ENCODE results near the gene MUC4.
A peak's percentile ranks its signal among the peaks of the same experiment; 100 is the strongest.

MUC4 gene

GRCh38 chr3:195811756-195812155 is at the start of gene MUC4:
MUC4 (minus strand) TSS chr3:195811929; CDS start chr3:195811817, 112 bp downstream.
- DNase-seq: no peak

- DNase-seq: no peak
Measured at GRCh38 chr3:195860456-195860855, 48.7 kb upstream of the MUC4 start.

GRCh38 chr3:195859846-195860411 is 48.2 kb upstream of the MUC4 start:
- no peak for DNase-seq

GRCh38 chr3:195859061-195859845 is 47.5 kb upstream of the MUC4 start:
- peak; percentile 65 to 78 for DNase-seq

GRCh38 chr3:195856410-195857084 is 44.8 kb upstream of the MUC4 start:
- no peak for DNase-seq

GRCh38 chr3:195855471-195856409 is 44.0 kb upstream of the MUC4 start:
- no peak for DNase-seq

GRCh38 chr3:195854628-195855294 is 43.0 kb upstream of the MUC4 start:
- DNase-seq: no peak

GRCh38 chr3:195853996-195854395 is 42.3 kb upstream of the MUC4 start:
- no peak for DNase-seq

- DNase-seq: no peak
Measured at GRCh38 chr3:195853036-195853435, 41.3 kb upstream of the MUC4 start.

- peak; percentile 88 to 93 for DNase-seq
Measured at GRCh38 chr3:195850857-195851543, 39.3 kb upstream of the MUC4 start.

- no peak for DNase-seq
Measured at GRCh38 chr3:195849322-195850074, 37.8 kb upstream of the MUC4 start.

- no peak for DNase-seq
Measured at GRCh38 chr3:195847055-195847950, 35.6 kb upstream of the MUC4 start.

- no peak for DNase-seq
Measured at GRCh38 chr3:195845483-195845882, 33.8 kb upstream of the MUC4 start.

- no peak for DNase-seq
Measured at GRCh38 chr3:195844671-195845218, 33.0 kb upstream of the MUC4 start.

GRCh38 chr3:195839260-195840010 is 27.7 kb upstream of the MUC4 start:
- no peak for DNase-seq

GRCh38 chr3:195838714-195839113 is 27.0 kb upstream of the MUC4 start:
- DNase-seq: no peak

- no peak for DNase-seq
Measured at GRCh38 chr3:195836476-195837135, 24.9 kb upstream of the MUC4 start.

- DNase-seq: no peak
Measured at GRCh38 chr3:195835791-195836190, 24.1 kb upstream of the MUC4 start.

All from CD4-positive, alpha-beta T cell treated with Interferon alpha-2 for 1 hour (primary cell).